ENCODE data around the gene KRT71.

- no peak for TF ChIP-seq CTCF (IDR thresholded peaks at IDR 0.05)
- TF ChIP-seq POLR2A (IDR thresholded peaks at IDR 0.05) = no peak
These were observed 13.9 kb upstream of the KRT71 start for GRCh38 chr12:52566847-52567291.
